IPS-15b (cell line): ENCODE measurements around the gene NINJ2.
A peak's percentile ranks its signal among the peaks of the same experiment; 100 is the strongest.
"Not testable (repeated sequence)": the region's sequence is repeated elsewhere in the genome, so short reads cannot be mapped to it uniquely, and the experiment has no call there.

ENCODE experiments used
- H3K27me3 ChIP-seq: one replicate; pipeline ENCODE4 v1.6.1; 2013; ENCODE audit warnings: low read length; ENCODE audit not compliant: control insufficient read depth, insufficient read depth
- H3K36me3 ChIP-seq: one replicate; pipeline ENCODE4 v1.6.1; 2013; ENCODE audit warnings: low read length; ENCODE audit not compliant: control insufficient read depth, insufficient read depth
- H3K4me1 ChIP-seq: one replicate; pipeline ENCODE4 v1.6.1; 2013; ENCODE audit warnings: mild to moderate bottlenecking, low read length; ENCODE audit not compliant: control insufficient read depth, insufficient read depth
- H3K4me3 ChIP-seq: one replicate; pipeline ENCODE4 v1.5.1; 2013; ENCODE audit warnings: low read depth, low read length
- H3K9ac ChIP-seq: one replicate; pipeline ENCODE4 v1.6.1; 2013; ENCODE audit warnings: low read depth, mild to moderate bottlenecking, low read length
- H3K9me3 ChIP-seq: one replicate; pipeline ENCODE4 v1.6.1; 2013; ENCODE audit warnings: mild to moderate bottlenecking, low read length; ENCODE audit not compliant: control insufficient read depth, insufficient read depth

NINJ2 gene

DNA sequence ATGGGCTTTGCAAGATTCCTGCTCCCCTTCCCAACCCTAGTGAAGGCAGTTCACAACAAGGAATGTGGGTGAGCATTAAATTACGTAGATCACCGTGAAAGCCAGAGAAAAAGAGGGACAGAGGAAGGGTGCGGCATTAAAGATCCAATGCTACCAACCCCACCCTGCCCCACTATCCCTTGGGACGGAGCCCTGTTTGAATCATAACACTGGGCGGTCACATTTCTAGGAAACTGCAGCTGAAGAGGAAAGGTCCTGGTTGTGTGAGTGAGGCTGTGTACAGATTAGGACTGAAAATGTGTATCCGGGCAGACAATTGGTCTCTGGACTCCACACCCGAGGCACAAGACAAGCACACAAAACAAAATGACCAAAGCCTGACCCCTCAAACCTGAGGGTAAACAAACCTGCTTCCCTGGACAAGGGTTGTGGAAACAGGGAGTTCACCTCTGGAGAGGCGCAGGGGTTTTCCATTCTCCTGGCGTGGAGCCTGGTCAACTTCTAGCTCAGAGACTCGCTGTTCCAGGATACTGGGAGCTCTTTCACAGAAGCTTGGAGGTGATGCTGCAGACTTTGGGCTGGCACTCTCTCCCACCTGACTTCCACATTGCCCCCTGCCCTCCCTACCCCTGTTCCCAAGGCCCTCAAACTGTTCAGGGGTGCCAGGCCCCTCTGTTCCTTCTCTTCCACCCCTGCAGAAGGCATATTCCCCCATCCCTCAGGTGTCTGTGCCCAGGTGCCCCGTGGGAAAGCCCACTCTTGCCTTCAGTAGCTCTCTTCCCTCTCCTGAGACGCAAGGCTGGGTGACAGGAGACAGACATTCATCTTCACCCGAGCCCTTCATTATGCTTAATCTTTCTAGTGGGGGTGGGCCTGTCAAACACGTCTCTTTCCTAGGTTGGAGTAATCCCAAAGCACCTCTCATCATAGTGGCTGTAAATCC is 16.5 kb downstream of the NINJ2 start:
- Histone ChIP-seq H3K36me3 (no peaks in the 10 kb centered on the region), H3K4me3 (no peak overlapping the region), H3K9ac (no peak overlapping the region), H3K27me3 (no peaks in the 10 kb centered on the region), H3K4me1 (peaks cover 3% of the 10 kb centered on the region), H3K9me3 (no peaks in the 10 kb centered on the region)

DNA sequence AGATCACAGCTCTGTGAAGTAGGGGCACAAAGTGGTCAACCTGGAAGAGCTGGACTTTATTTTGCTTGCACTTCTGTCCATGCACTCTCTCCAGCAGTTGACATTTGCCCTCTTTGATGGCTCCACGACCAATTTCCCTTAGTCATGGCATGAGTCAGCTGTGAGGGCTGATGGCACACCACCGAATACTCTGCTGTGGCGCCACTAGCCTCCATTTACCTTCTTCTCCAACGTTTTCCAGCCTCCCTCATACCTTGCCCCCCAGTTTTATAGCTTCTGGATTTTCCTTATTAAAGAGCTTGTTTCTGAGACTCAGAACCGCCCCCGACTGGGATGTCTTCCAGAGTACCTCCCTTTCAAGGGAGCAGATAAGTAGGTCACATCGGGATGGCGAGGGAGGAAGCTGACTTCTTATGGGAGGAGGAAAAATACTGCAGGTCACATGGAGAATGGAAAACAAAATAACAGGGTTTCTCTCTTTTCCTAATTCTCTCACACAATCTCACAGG is 17.6 kb downstream of the NINJ2 start:
- Histone ChIP-seq H3K4me3 (no peak overlapping the region), H3K9ac (no peak overlapping the region), H3K9me3 (no peaks in the 10 kb centered on the region), H3K36me3 (no peaks in the 10 kb centered on the region), H3K27me3 (no peaks in the 10 kb centered on the region), H3K4me1 (peaks cover 3% of the 10 kb centered on the region)

DNA sequence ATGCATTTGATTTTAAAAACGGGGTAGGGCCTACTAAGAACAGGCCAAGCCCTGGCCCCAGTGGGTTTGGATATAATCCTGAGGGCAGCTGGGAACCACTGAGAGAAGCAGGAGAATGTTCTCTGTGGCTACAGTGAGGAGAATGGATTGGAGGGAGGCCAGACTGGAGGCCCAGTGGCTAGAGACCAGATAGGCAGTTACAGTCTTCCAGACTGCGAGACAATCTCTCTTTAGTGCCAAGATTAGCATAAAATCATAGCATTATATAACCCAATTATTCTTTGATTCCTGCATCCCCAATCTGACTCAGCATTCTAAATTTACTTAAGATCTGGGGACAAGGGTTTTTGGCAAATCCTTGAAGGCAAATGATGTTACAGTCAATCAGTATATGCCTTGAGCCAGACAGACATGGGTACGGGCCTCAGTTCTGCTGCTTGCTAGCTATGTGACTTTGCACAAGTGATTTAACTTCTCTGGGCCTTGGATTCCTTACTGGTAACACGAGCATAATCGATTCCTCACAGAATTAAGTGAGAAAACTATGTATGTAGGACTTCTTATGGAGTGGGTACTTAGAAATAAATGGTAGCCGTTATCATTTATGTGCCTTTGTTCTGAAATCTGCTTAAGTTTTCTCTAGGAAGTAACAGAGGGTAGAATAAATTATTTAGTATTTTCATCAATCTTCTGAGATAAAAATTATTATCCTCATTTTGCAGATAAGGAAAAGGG is 18.3 kb downstream of the NINJ2 start:
- Histone ChIP-seq H3K27me3 (no peaks in the 10 kb centered on the region), H3K4me3 (no peak overlapping the region), H3K9me3 (no peaks in the 10 kb centered on the region), H3K9ac (no peak overlapping the region), H3K36me3 (no peaks in the 10 kb centered on the region), H3K4me1 (peaks cover 3% of the 10 kb centered on the region)

DNA sequence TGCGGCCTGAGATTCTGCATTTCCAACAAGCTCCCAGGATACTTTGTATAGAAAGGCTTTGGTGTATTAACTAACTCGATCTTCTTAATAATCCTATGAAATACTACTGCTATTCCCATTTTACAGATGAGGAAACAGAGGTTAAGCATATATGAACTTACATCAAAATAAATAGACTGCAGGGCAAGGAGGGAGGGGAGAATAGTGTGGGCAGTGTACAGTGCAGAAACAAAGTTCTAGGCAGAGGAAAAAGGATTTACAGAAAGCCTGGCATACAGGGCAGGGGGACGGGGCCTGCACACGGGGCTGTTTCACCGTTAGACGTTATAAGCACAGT is 19.0 kb downstream of the NINJ2 start:
- Histone ChIP-seq H3K36me3 (no peaks in the 10 kb centered on the region), H3K9ac (no peak overlapping the region), H3K4me1 (peaks cover 3% of the 10 kb centered on the region), H3K4me3 (no peak overlapping the region), H3K9me3 (no peaks in the 10 kb centered on the region), H3K27me3 (no peaks in the 10 kb centered on the region)

DNA sequence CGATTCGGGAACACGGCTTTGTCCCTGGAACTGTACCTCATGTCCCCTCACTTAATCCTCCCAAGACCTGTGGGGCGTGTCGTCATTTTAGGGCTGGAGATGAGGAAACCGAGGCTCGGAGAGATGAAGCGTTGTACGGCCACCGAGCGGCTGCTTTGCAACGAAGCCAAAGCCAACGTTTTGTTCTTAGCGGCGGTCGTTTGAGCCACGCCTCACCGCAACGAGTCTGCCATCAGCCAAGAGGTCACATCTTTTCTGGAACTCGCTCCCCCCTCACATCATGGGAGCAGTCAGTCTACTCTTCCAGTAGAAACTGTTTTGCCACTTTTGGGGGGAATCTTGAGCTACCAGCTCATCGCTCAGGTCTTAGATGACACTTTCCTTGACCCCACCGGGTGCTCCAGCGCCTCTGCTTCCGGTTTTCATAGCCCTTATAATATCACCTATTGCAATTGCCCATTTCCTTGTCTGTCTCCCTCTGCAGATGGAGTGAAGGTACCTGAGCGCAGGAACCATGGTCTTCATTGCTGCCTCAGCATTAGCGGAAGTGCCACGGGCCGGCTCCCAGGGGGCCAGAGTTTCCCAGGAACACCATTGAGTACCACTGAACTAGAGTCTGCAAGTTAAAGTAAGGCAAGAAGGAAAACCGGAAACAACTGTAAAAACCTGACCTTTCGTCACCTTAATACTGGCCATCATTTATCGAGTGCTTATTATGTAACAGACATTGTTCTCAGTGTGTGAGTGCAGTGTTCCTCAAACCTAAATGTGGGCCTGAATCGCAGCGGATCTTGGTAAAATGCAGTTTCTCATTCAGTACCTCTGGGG is 19.6 kb downstream of the NINJ2 start:
- no peaks in the 10 kb centered on the region for H3K36me3 ChIP-seq
- no peaks in the 10 kb centered on the region for H3K27me3 ChIP-seq
- H3K4me1 ChIP-seq: peaks cover 3% of the 10 kb centered on the region
- peak overlapping the region; percentile 24 for H3K9ac ChIP-seq
- H3K4me3 ChIP-seq: peak overlapping the region; percentile 65
- no peaks in the 10 kb centered on the region for H3K9me3 ChIP-seq

DNA sequence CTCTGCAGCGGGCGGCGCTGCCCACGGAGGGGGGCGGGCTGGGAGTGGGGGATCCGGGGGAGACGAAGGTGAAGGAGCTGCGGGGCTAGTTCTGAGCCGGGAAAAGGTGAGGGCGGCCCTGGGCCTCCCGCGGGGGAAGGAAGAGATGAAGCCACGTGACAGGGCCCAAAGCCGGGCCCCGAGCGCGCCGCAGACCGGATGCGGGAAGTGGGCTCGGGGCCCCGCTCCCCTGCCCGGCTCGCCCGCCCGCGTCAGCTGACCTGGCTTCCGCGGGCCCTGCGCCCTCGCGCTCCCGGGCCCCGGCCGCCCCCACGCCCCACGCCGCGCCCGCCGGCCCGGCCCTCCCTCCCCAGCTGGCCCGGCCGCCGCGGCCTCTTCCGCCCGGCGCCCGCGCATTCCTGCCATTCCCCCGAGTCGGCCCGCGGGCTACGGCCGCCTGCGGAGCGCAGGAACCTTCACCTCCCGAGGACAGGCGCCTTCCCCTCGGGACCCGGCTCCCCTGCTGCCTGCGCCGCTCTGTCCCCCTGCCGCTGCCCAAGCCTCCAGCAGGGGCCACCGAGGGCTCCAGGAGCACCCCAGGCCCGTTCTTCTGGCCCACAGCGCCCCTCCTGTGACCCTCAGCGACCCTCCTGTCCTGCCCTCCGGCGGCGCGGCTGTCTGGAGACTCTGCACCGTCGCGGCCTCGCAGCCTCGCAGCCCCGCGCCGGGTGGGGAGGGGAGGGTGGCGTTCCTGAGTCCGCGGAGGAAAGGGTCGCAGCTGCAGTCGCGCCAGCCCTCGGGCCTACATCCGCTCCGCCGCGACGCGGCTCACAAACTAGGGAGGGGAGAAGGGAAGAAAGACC is 20.4 kb downstream of the NINJ2 start:
- Histone ChIP-seq H3K4me1 (peaks cover 3% of the 10 kb centered on the region), H3K4me3 (peak overlapping the region; percentile 65), H3K9ac (peak overlapping the region; percentile 24), H3K36me3 (no peaks in the 10 kb centered on the region), H3K9me3 (no peaks in the 10 kb centered on the region), H3K27me3 (no peaks in the 10 kb centered on the region)

DNA sequence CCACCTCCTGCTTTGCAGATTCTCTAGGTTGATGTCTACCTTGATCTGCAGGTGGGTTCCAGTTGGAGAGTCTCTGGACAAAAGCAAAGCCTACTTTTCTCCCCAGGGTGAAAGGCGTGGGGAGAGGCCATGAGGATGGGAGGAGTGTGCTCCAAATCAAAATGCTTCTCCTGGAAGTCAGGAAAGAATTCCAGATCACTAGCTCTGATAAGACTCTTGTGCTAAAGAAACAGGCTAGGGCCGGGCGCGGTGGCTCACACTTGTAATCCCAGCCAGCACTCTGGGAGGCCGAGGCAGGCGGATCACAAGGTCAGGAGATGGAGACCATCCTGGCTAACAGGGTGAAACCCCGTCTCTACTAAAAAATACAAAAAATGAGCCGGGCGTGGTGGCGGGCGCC is 21.9 kb downstream of the NINJ2 start:
- not testable (repeated sequence) for H3K36me3 ChIP-seq, H3K4me3 ChIP-seq, H3K4me1 ChIP-seq, H3K9me3 ChIP-seq, H3K27me3 ChIP-seq, H3K9ac ChIP-seq

DNA sequence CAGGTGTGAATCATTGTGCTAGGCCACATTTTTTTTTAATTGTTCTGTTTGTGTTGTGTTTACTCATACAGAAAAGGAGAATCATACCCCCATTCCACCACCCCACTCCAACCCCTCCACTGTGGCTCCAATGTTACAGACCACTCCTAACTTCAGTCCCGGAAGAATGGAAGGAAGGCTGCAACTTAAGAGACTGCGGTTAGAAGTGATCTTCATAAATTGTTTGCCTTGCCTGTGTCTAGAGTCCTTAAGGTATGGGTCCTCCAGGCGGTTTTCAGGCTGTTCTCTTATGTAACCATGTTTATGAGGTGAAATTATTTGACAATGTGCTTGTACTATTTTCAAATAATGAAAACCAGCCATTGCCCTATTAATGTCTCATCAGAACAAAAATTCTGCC is 22.5 kb downstream of the NINJ2 start:
- Histone ChIP-seq H3K4me3 (no peak overlapping the region), H3K9ac (no peak overlapping the region), H3K9me3 (no peaks in the 10 kb centered on the region), H3K36me3 (no peaks in the 10 kb centered on the region), H3K27me3 (no peaks in the 10 kb centered on the region), H3K4me1 (peaks cover 3% of the 10 kb centered on the region)

DNA sequence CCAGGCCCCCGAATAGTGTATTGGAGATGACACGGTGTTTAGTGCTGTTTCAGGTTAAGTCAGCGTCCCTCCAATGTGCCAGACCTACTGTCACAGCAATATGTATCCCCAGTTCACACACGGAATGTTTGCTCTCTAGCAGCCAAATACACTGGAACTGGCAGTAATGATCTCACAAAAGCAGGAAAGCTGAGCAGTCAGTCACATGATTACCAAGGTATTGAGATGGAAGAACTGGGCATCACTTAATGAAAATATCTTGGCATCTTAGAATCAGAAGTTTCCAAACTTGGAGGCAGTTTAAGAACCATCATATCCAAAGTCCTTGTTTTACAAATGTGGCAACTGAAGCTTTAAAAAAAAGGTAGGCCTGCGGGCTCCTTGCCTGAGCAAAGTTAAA is 23.3 kb downstream of the NINJ2 start:
- no peaks in the 10 kb centered on the region for H3K27me3 ChIP-seq
- no peaks in the 10 kb centered on the region for H3K36me3 ChIP-seq
- no peaks in the 10 kb centered on the region for H3K9me3 ChIP-seq
- no peak overlapping the region for H3K9ac ChIP-seq
- H3K4me3 ChIP-seq: no peak overlapping the region
- peaks cover 3% of the 10 kb centered on the region for H3K4me1 ChIP-seq

DNA sequence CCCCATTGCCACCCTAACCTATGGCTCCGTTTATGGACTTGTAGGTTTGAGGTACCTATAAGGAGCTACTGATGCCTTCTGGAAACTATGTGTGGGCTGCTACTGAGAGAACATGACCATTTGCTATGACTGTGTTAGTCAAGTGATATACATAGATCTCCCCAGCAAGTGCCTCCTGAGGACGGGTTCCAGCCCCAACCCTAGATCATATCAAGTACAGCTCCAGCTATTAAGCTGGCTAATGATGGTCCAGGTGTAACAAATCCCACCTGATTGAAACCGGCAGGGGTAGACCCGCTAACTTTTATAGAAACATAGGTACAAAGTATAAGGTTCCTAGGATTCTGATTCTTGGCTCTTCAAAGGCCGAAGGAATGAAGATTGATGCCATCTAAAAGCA is 23.7 kb downstream of the NINJ2 start:
- Histone ChIP-seq H3K9me3 (no peaks in the 10 kb centered on the region), H3K4me3 (no peak overlapping the region), H3K9ac (no peak overlapping the region), H3K4me1 (peaks cover 3% of the 10 kb centered on the region), H3K27me3 (no peaks in the 10 kb centered on the region), H3K36me3 (no peaks in the 10 kb centered on the region)
